Muscle of leg (tissue), 11 donors: ENCODE measurements around the gene LIPI. TPM values are rescaled to one million over a fixed set of nuclear protein-coding genes. Genes with fewer than 3 reads are reported as not detected.
"Not testable (repeated sequence)": the region's sequence is repeated elsewhere in the genome, so short reads cannot be mapped to it uniquely, and the experiment has no call there.

Source experiments
- DNase-seq: peaks from one replicate; pipeline ENCODE4 v3.0.0; 2013
- H3K27ac ChIP-seq: one replicate; pipeline ENCODE4 v1.5.1; 2013; ENCODE audit warnings: mild to moderate bottlenecking, low read length, control low read depth
- H3K27me3 ChIP-seq: one replicate; pipeline ENCODE4 v1.6.1; 2013; ENCODE audit warnings: low read length; ENCODE audit not compliant: control insufficient read depth, insufficient read depth
- H3K36me3 ChIP-seq: one replicate; pipeline ENCODE4 v1.6.1; 2013; ENCODE audit warnings: low read length; ENCODE audit not compliant: control insufficient read depth, insufficient read depth
- H3K4me1 ChIP-seq: one replicate; pipeline ENCODE4 v1.6.1; 2013; ENCODE audit warnings: low read length; ENCODE audit not compliant: control insufficient read depth, insufficient read depth
- H3K4me3 ChIP-seq: one replicate; pipeline ENCODE4 v1.5.1; 2013; ENCODE audit warnings: low read length, control low read depth
- H3K9me3 ChIP-seq: replicated peaks from 2 replicates; pipeline ENCODE4 v1.6.1; 2013; ENCODE audit warnings: low read depth, low read length; ENCODE audit not compliant: control insufficient read depth
- WGBS: methylation state at CpG from one replicate; pipeline ENCODE4 v1.1.5; 2013; ENCODE audit warnings: missing lambda C conversion rate; ENCODE audit not compliant: insufficient coverage; 5-methylcytosine and 5-hydroxymethylcytosine counted together
- polyA plus RNA-seq, 8 donors: library from polyadenylated mRNA; unstranded; fragments of 120-200 nt; gene quantifications; one replicate each; pipeline versions ENCODE4 v1.2.1 to v1.2.3, GENCODE V29; 2013; ENCODE audit warnings: inconsistent platforms in 1 of 8, low replicate concordance in 1 of 8; ENCODE audit not compliant: insufficient read length in 8 of 8, insufficient read depth in 1 of 8
- total RNA-seq: library from RNA; stranded (reverse); fragments of 120-200 nt; gene quantifications from one replicate; pipeline ENCODE4 v1.2.4, GENCODE V29; 2013

Gene LIPI
- total and polyA plus RNA-seq, 9 donors, result 0.06 to 0.34 (median 0.24) TPM; not detected in 2

DNA sequence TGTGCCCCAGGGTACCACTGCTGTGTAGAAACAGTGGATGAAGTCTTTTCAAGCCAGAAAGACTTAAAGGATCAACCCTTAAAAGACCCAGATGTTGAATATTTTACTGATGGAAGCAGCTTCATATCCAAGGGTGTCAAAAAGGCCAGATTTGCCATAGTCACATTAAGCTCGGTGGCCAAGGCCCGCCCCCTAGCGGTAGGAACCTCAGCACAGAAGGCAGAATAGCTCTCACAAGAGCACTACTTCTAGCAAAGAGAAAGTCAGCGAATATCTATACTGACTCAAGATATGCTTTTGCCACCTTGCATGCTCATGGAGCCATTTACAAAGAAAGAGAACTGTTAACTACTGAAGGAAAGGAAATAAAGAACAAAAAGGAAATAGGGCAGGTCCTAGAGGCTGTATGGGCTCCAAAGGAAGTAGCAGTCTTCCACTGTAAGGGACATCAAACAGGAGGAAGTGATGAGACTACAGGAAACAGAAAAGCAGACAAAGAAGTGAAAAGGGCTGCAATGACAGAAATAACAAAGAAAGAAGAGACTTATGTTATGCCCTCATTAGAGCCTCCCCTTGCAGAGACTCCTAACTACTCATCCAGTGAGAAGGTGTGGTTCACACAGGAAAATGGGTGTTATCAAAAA lies 90.5 kb downstream of the LIPI start:
- DNase-seq, result no peak
- Histone ChIP-seq H3K36me3 (no peaks in the 10 kb centered on the region), H3K27ac (no peak overlapping the region), H3K4me1 (no peaks in the 10 kb centered on the region), H3K9me3 (peaks cover 6% of the 10 kb centered on the region), H3K4me3 (no peak overlapping the region), H3K27me3 (no peaks in the 10 kb centered on the region)
- no CpG with 5 or more reads among the region's 4 CpGs for WGBS

DNA sequence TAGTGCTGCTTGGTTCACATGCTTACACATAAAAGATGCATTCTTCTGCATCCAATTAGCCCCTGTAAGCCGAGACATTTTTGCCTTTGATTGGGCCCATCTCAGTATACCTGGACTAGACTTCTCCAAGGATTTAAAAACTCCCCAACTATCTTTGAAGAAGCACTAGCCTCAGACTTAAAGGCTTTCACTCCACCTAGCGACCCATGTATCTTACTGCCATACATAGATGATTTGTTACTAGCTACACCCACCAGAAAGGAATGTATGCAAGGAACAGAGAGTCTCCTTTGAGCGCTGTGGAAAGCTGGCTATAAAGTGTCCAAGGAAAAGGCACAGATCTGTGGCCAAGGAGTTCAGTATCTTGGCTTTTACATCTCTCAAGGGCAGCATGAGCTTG lies 91.7 kb downstream of the LIPI start:
- WGBS, result 50% methylated on average over 1 of the region's 3 CpGs
- Histone ChIP-seq H3K9me3 (peaks cover 6% of the 10 kb centered on the region), H3K4me3 (no peak overlapping the region), H3K27me3 (no peaks in the 10 kb centered on the region), H3K27ac (no peak overlapping the region), H3K4me1 (no peaks in the 10 kb centered on the region), H3K36me3 (no peaks in the 10 kb centered on the region)
- no peak for DNase-seq

DNA sequence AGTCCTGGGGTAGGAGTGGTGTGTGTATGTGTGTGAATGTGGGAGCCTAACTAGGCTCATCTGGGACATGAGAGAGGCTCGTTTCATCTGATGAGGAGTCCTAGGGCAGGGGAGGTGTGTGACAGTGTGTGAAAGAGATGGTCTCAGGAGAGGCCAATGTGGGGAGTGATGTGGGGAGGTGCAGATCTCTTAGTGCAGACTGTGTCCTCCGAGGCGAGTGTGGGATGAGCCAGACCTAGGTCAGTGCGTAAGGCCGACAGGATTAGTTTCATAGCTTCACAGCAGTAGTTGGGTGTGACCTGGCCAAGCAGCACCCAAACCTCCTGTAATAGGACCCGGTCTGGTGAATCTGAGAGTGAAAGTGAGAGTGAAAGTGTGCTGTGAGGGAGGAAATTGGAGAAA lies 94.7 kb downstream of the LIPI start:
- no peak overlapping the region for H3K27ac ChIP-seq
- H3K4me3 ChIP-seq, result no peak overlapping the region
- no peaks in the 10 kb centered on the region for H3K27me3 ChIP-seq
- 91% methylated on average over 6 of the region's 6 CpGs for WGBS
- H3K9me3 ChIP-seq, result no peaks in the 10 kb centered on the region
- no peak for DNase-seq
- no peaks in the 10 kb centered on the region for H3K4me1 ChIP-seq
- H3K36me3 ChIP-seq, result no peaks in the 10 kb centered on the region

DNA sequence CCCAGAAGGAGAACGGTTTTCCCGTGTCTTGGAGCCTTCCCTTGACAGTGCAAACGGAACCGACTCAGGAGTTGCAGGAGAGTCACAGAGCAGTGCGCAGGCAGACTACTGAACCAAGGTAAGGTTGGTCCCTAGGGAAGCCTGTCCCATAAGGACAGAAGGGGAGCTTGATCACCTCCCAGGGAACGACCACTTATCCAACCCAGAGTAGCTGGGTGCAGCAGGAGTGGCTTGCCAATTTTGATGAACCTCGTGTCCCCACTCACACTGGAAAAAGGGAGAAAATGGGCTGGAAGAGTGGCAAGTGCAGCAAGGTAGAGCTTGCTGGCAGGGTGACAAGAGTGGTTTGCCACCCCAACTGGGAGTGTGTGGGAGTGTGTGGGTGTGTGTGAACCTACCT lies 95.1 kb downstream of the LIPI start:
- WGBS, result 93% methylated on average over 6 of the region's 7 CpGs
- Histone ChIP-seq H3K4me1 (no peaks in the 10 kb centered on the region), H3K9me3 (no peaks in the 10 kb centered on the region), H3K27me3 (no peaks in the 10 kb centered on the region), H3K4me3 (no peak overlapping the region), H3K27ac (no peak overlapping the region), H3K36me3 (no peaks in the 10 kb centered on the region)
- DNase-seq, result no peak

DNA sequence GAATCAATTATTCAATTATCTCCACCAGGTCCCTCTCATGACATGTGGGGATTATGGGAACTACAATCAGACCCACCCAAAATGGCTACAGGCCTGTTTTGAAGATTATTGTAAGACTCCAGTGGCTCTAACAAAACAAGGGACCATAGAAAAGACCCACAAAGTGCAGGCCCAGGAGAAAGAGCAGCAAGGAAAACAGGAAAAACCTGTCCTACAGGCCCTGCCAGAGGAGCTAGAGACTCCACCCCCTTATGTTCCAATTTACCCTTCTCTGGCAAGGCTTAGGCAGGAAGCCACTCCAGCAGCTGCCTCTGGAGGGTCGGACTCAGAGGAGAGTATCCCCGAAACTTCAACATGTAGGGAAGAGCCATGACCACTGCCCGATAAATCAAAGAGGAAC lies 96.5 kb downstream of the LIPI start:
- no peaks in the 10 kb centered on the region for H3K27me3 ChIP-seq
- H3K4me3 ChIP-seq, result no peak overlapping the region
- 100% methylated on average over 3 of the region's 3 CpGs for WGBS
- no peaks in the 10 kb centered on the region for H3K36me3 ChIP-seq
- DNase-seq, result no peak
- no peaks in the 10 kb centered on the region for H3K9me3 ChIP-seq
- H3K4me1 ChIP-seq, result no peaks in the 10 kb centered on the region
- H3K27ac ChIP-seq, result no peak overlapping the region

DNA sequence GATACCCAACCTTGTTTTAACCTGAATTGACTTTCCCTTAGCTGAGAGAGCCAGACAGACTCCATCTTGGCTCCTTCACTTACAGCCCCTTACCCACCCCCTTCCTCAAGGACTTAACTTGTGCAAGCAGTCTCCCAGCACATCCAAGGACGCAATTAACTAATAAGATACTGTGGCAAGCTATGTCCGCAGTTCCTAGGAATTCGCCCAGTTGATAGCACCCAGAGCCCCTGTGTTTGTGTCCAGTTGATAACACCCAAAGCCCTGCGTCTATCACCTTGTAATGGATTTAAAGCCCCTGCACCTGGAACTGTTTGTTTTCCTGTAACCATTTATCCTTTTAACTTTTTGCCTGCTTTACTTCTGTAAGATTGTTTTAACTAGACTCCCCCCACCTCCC lies 106.2 kb downstream of the LIPI start:
- 67% methylated on average over 4 of the region's 4 CpGs for WGBS
- not testable (repeated sequence) for H3K4me3 ChIP-seq, H3K27ac ChIP-seq, H3K27me3 ChIP-seq, H3K36me3 ChIP-seq, H3K4me1 ChIP-seq, H3K9me3 ChIP-seq, DNase-seq

DNA sequence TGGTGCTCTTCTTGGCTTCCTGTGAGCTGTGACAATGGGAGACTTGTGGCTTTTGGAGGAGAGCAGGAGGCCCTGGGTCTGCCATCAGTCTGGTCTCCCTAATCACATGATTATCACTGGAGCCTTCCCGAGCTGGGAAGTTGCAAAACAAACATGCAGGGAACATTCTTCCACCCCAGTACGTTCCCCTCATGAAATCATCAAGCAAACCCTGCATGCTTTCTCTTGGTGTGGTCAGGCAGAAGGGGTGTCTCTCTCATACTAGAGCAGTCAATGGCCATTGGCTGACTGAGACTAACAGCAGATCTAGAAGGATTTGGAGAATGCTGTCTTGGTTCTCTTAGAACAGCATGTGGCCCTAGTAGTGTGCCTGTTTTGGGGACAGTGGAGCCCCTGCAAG lies 111.2 kb downstream of the LIPI start:
- no peaks in the 10 kb centered on the region for H3K9me3 ChIP-seq
- H3K27ac ChIP-seq, result no peak overlapping the region
- no peaks in the 10 kb centered on the region for H3K36me3 ChIP-seq
- H3K4me3 ChIP-seq, result no peak overlapping the region
- DNase-seq, result no peak
- H3K27me3 ChIP-seq, result no peaks in the 10 kb centered on the region
- no CpG with 5 or more reads among the region's 2 CpGs for WGBS
- H3K4me1 ChIP-seq, result no peaks in the 10 kb centered on the region

DNA sequence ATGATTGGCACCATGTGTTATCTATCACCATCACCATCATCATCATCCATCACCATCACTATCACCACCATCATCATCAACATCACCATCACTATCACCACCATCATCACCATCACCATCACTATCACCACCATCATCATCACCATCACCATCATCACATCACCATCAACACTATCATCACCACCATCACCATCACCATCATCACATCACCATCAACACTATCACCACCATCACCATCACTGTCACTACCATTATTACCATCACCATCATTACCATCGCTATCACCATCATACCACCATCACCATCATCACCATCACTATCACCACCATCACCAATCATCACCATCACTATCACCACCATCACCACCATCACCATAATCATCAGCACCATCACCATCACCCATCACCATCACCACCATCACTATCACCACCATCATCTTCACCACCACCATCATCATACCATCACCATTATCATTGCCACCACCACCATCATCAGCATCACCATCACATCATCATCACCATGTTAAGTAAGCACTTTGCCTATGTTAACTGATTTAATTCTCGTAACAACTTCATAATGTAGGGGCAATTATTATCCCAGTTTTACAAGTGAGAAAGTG lies 112.8 kb downstream of the LIPI start:
- no peak overlapping the region for H3K4me3 ChIP-seq
- H3K36me3 ChIP-seq, result no peaks in the 10 kb centered on the region
- H3K9me3 ChIP-seq, result no peaks in the 10 kb centered on the region
- H3K27me3 ChIP-seq, result no peaks in the 10 kb centered on the region
- WGBS, result 93% methylated on average over 1 of the region's 2 CpGs
- no peak for DNase-seq
- no peak overlapping the region for H3K27ac ChIP-seq
- H3K4me1 ChIP-seq, result no peaks in the 10 kb centered on the region

DNA sequence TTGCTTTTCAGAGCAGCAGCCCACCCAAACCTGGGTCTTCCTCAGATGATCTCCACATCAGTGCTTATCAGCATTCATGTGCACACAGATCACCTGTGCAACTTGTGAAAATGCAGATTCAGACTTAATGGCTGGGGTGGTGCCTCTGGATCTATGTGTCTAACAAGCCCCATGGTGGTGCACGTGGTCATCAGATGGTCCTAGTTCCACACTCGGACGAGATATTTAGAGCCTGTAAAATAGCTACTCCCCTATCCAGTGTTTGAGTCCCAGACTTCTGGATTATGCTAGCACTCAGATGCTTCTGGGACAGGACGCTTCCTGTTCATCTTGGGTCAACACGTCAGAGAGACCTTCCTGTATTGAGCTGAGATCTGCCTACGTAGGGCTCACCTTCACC lies 114.2 kb downstream of the LIPI start:
- H3K9me3 ChIP-seq, result no peaks in the 10 kb centered on the region
- no peaks in the 10 kb centered on the region for H3K27me3 ChIP-seq
- H3K4me3 ChIP-seq, result no peak overlapping the region
- no peak for DNase-seq
- H3K36me3 ChIP-seq, result no peaks in the 10 kb centered on the region
- no peaks in the 10 kb centered on the region for H3K4me1 ChIP-seq
- 91% methylated on average over 6 of the region's 6 CpGs for WGBS
- H3K27ac ChIP-seq, result no peak overlapping the region

DNA sequence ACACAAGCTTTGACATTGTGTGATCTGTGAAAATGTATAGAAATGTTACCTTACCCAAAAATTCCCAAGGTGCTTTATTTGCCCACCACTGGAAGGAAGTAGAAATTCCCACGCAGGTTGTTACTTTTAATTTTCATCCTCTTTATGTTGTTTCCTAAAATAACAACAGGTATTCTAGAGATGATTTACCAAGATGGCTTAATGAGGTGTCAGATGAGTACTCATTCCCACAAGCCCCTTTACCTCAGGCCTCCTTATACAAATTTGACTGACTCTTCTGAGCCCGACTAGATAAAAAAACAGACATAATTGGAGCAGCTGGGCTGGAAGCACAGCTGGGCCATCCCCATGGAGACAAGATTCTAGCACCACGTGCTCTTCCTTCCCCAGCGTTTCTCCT lies 114.6 kb downstream of the LIPI start:
- no peak for DNase-seq
- 56% methylated on average over 3 of the region's 4 CpGs for WGBS
- H3K27ac ChIP-seq, result no peak overlapping the region
- H3K4me1 ChIP-seq, result no peaks in the 10 kb centered on the region
- no peaks in the 10 kb centered on the region for H3K36me3 ChIP-seq
- no peak overlapping the region for H3K4me3 ChIP-seq
- no peaks in the 10 kb centered on the region for H3K27me3 ChIP-seq
- H3K9me3 ChIP-seq, result no peaks in the 10 kb centered on the region

DNA sequence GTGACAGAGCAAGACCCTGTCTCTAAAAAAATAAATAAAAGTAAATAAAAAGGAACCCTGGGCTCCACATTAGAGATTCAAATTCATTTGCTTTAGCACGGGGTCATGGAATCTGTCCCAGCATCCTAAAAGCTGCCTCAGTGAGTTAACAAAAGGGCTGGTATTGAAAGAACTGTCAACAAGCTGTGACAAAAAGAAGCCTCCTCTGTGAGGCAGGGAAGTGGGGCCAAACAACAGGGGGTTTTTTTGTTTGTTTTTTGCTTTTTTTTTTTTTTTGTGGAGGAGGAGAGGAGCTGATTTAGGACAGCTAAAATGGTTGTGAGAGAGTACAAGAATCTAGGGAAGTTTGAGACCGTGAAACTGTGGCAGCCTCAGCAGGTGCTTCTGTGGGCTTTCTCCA lies 115.7 kb downstream of the LIPI start:
- Histone ChIP-seq H3K9me3 (no peaks in the 10 kb centered on the region), H3K27me3 (no peaks in the 10 kb centered on the region), H3K27ac (no peak overlapping the region), H3K36me3 (no peaks in the 10 kb centered on the region), H3K4me3 (no peak overlapping the region), H3K4me1 (no peaks in the 10 kb centered on the region)
- no peak for DNase-seq
- WGBS, result 78% methylated on average over 2 of the region's 2 CpGs
